ENCODE data around the gene GUCA1A. TPM values are rescaled to one million over a fixed set of nuclear protein-coding genes. Genes with fewer than 3 reads are reported as not detected.
"Not testable (repeated sequence)": the region's sequence is repeated elsewhere in the genome, so short reads cannot be mapped to it uniquely, and the experiment has no call there.

GUCA1A gene
- total RNA-seq, 3 donors from 2014 or later: not detected

- peaks cover 14% of the 10 kb centered on the region for H3K4me1 Mint-ChIP-seq (ENCODE audit: low read depth)
- no peak for DNase-seq
- peaks cover 30% of the 10 kb centered on the region for H3K27me3 Mint-ChIP-seq (ENCODE audit: low read depth)
- no peaks in the 10 kb centered on the region for H3K9me3 Mint-ChIP-seq
- no peaks in the 10 kb centered on the region for H3K36me3 Mint-ChIP-seq (ENCODE audit: insufficient read depth)
- no peak overlapping the region for H3K4me3 Mint-ChIP-seq
- ATAC-seq: no peak
These were observed 34.2 kb upstream of the GUCA1A start for GRCh38 chr6:42138630-42139619.

GRCh38 chr6:42140032-42140431 lies 33.1 kb upstream of the GUCA1A start:
- H3K4me3 Mint-ChIP-seq: no peak overlapping the region

DNA sequence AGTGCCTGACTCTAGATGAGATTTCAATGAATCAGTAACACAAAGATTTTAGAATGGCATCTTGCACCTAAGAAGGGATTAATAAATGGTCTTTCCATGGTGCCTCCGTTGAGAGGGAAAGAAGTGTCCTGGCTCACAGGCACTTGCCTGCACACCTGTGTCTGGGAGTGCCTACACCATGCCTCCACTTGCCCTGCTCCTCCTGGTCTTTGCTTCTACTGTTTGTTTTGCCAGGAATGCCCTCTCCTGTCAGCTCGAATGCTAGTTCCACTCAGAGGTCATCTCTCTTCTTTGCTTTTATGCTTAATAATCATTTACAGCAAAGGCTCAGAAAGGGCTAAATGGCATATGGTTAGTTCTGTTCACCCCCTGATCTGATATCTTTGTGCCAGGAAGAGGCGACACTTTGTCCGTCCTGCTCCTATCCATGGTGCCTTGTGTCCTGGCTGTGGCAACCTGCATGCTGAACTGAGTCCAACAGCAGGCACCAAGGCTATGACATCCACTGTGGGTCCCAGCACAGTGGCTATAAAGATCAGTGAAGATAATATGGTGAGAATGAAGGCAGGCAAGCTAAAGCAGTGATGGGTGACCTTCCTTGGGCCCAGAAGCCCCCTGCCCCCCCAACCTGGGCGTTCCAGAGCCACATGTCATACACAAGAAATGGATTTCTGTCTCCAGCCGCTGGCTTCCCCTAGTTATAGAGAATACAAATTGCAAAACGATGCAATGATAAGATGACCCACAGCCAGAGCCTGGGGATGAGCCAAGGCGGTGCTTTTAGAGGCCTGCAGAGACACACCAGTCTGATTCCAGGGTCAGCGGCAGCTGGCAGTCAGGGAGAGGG lies 32.2 kb upstream of the GUCA1A start:
- ATAC-seq (no peak), DNase-seq (no peak)
- H3K9me3 Mint-ChIP-seq: no peaks in the 10 kb centered on the region
- peaks cover 37% of the 10 kb centered on the region for H3K27me3 Mint-ChIP-seq (ENCODE audit: low read depth)
- H3K4me3 Mint-ChIP-seq: no peak overlapping the region
- H3K4me1 Mint-ChIP-seq (ENCODE audit: low read depth): peaks cover 14% of the 10 kb centered on the region
- H3K36me3 Mint-ChIP-seq (ENCODE audit: insufficient read depth): no peaks in the 10 kb centered on the region

More at GRCh38 chr6:42140032-42140431, 33.1 kb upstream of the GUCA1A start:
- no peak for ATAC-seq
- H3K27me3 Mint-ChIP-seq (ENCODE audit: low read depth): peaks cover 33% of the 10 kb centered on the region
- H3K4me1 Mint-ChIP-seq (ENCODE audit: low read depth): peaks cover 14% of the 10 kb centered on the region
- DNase-seq: no peak
- H3K36me3 Mint-ChIP-seq (ENCODE audit: insufficient read depth): no peaks in the 10 kb centered on the region
- H3K9me3 Mint-ChIP-seq: no peaks in the 10 kb centered on the region

- Mint-ChIP-seq H3K36me3 (ENCODE audit: insufficient read depth) (no peaks in the 10 kb centered on the region), H3K4me3 (no peak overlapping the region), H3K9me3 (no peaks in the 10 kb centered on the region), H3K4me1 (ENCODE audit: low read depth) (peaks cover 10% of the 10 kb centered on the region), H3K27me3 (ENCODE audit: low read depth) (peaks cover 37% of the 10 kb centered on the region)
- DNase-seq (no peak), ATAC-seq (no peak)
These were observed 31.5 kb upstream of the GUCA1A start for GRCh38 chr6:42141603-42142117.

- peak; percentile 60 to 67 for ATAC-seq
- DNase-seq: no peak
- no peaks in the 10 kb centered on the region for H3K36me3 Mint-ChIP-seq (ENCODE audit: insufficient read depth)
- H3K4me3 Mint-ChIP-seq: peak within 1 kb of the TSS; percentile 61
- peaks cover 4% of the 10 kb centered on the region for H3K4me1 Mint-ChIP-seq (ENCODE audit: low read depth)
- H3K9me3 Mint-ChIP-seq: no peaks in the 10 kb centered on the region
- peaks cover 37% of the 10 kb centered on the region for H3K27me3 Mint-ChIP-seq (ENCODE audit: low read depth)
These were observed 30.9 kb upstream of the GUCA1A start, which contains the start of gene C6orf132 for GRCh38 chr6:42142118-42142835. TSS of gene C6orf132 (minus strand) at chr6:42142620. CDS start at chr6:42142444, 176 bp downstream.

DNA sequence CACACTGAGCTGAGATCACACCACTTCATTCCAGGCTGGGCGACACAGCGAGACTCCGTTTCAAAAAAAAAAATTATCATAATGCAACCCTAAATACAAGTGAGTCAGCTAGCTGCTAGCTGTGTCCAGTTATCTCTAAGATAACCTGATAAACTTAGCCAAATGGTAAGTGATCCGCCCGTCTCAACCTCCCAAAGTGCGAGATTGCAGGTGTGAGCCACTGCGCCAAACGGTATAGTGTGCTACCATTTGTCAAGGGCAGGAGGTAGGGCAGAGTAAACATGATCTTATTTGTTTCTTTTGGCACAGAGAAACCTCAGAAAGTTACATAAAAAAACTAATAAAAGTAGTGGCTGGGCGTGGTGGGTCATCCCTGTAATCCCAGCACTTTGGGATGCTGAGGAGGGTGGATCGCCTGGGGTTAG lies 26.0 kb upstream of the GUCA1A start:
- ATAC-seq (no peak), DNase-seq (no peak)
- H3K4me3 Mint-ChIP-seq: no peak overlapping the region
- H3K27me3 Mint-ChIP-seq (ENCODE audit: low read depth): peaks cover 21% of the 10 kb centered on the region
- H3K36me3 Mint-ChIP-seq (ENCODE audit: insufficient read depth): no peaks in the 10 kb centered on the region
- peaks cover 3% of the 10 kb centered on the region for H3K4me1 Mint-ChIP-seq (ENCODE audit: low read depth)
- no peaks in the 10 kb centered on the region for H3K9me3 Mint-ChIP-seq

GRCh38 chr6:42148058-42148457 lies 25.1 kb upstream of the GUCA1A start:
- Mint-ChIP-seq H3K27me3 (ENCODE audit: low read depth) (peaks cover 16% of the 10 kb centered on the region), H3K4me3 (no peak overlapping the region), H3K36me3 (ENCODE audit: insufficient read depth) (no peaks in the 10 kb centered on the region), H3K9me3 (no peaks in the 10 kb centered on the region), H3K4me1 (ENCODE audit: low read depth) (no peaks in the 10 kb centered on the region)
- no peak for ATAC-seq
- no peak for DNase-seq

GRCh38 chr6:42150254-42150653 lies 22.9 kb upstream of the GUCA1A start:
- Mint-ChIP-seq H3K4me3 (no peak overlapping the region), H3K9me3 (no peaks in the 10 kb centered on the region), H3K4me1 (ENCODE audit: low read depth) (no peaks in the 10 kb centered on the region), H3K36me3 (ENCODE audit: insufficient read depth) (no peaks in the 10 kb centered on the region), H3K27me3 (ENCODE audit: low read depth) (peaks cover 4% of the 10 kb centered on the region)
- DNase-seq: no peak
- ATAC-seq: no peak

- DNase-seq (no peak), ATAC-seq (no peak)
- Mint-ChIP-seq H3K9me3 (no peaks in the 10 kb centered on the region), H3K27me3 (ENCODE audit: low read depth) (no peaks in the 10 kb centered on the region), H3K4me1 (ENCODE audit: low read depth) (no peaks in the 10 kb centered on the region), H3K36me3 (ENCODE audit: insufficient read depth) (no peaks in the 10 kb centered on the region), H3K4me3 (no peak overlapping the region)
These were observed 21.1 kb upstream of the GUCA1A start for GRCh38 chr6:42152024-42152423.

GRCh38 chr6:42152528-42153213 lies 20.5 kb upstream of the GUCA1A start:
- H3K36me3 Mint-ChIP-seq (ENCODE audit: insufficient read depth); H3K9me3 Mint-ChIP-seq; H3K4me3 Mint-ChIP-seq; DNase-seq; H3K4me1 Mint-ChIP-seq (ENCODE audit: low read depth); ATAC-seq; H3K27me3 Mint-ChIP-seq (ENCODE audit: low read depth): not testable (repeated sequence)

DNA sequence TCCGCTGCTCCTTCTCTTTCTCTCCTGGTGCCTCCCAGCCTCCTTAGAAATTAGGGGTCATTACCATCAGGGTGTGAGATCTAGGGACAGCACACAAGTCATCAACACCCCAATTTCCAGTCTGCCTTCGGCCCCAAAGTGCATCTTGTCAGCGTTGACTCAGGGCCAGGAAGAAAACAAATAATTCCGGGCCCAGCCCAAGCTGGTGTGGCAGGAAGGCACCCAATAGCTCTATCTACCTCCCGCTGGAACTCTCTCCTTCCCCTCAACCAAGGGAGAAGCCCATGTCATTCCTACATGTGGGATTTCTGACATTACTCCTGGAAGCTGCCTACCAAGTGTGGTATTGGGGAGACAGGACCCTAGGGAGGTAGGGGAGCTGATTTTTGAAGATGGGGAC lies 19.2 kb upstream of the GUCA1A start:
- no peaks in the 10 kb centered on the region for H3K4me1 Mint-ChIP-seq (ENCODE audit: low read depth)
- no peaks in the 10 kb centered on the region for H3K9me3 Mint-ChIP-seq
- no peaks in the 10 kb centered on the region for H3K36me3 Mint-ChIP-seq (ENCODE audit: insufficient read depth)
- ATAC-seq (no peak), DNase-seq (no peak)
- H3K4me3 Mint-ChIP-seq: no peak overlapping the region
- no peaks in the 10 kb centered on the region for H3K27me3 Mint-ChIP-seq (ENCODE audit: low read depth)

DNA sequence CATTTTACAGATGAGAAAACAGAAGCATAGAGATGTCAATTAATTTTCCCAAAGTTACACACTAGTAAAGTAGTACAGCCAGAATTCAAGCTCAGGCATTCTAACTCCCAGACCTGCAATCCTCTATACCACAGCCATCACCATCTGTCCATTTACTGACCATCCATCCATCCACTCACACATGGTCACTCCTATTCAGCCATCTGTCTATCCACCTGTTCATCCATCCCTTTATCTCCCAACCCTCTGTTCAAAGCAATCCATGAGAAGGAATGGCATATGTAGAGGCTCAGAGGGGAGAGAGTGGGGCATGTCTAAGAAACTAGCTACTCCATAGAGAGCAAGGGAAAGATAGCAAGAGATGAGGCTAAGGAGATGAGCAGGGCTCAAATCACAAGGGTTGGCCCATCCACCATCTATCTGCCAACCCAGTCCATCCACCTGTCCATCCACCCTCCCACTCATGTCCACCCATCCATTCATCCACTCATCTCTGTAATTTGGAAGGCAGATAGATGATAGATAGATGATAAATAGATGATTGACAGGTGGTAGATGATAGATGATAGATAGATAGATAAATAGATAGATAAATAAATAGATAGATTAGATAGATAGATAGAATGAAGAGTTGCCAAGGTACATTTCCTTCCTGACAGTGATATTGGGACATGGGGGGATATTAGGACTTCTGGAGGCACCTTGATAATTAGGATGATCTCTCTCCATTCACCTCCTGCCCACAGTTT lies 18.5 kb upstream of the GUCA1A start:
- no peaks in the 10 kb centered on the region for H3K27me3 Mint-ChIP-seq (ENCODE audit: low read depth)
- DNase-seq: no peak
- ATAC-seq: no peak
- H3K4me1 Mint-ChIP-seq (ENCODE audit: low read depth): no peaks in the 10 kb centered on the region
- no peaks in the 10 kb centered on the region for H3K36me3 Mint-ChIP-seq (ENCODE audit: insufficient read depth)
- no peak overlapping the region for H3K4me3 Mint-ChIP-seq
- H3K9me3 Mint-ChIP-seq: no peaks in the 10 kb centered on the region

DNA sequence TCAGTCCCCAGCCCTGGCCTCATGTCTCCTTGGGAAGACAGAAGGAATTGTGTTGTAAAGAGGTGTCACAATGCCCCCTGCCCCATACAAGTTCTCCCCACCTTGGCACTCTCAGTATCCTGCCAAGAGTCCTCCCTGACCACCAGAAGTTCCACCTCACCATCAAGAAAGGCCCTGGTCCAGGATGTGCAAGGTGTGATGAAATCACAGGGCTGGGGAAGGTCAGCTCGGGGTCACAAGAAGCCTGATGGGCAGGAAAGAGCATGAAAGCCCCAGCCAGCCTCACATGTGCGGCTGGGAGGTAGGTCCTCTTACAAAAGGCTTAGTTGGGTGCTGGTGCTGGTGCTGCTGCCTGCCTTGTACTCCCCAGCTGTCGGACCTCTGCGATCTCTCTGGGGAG lies 17.9 kb upstream of the GUCA1A start:
- no peak overlapping the region for H3K4me3 Mint-ChIP-seq
- no peaks in the 10 kb centered on the region for H3K36me3 Mint-ChIP-seq (ENCODE audit: insufficient read depth)
- H3K4me1 Mint-ChIP-seq (ENCODE audit: low read depth): no peaks in the 10 kb centered on the region
- H3K27me3 Mint-ChIP-seq (ENCODE audit: low read depth): no peaks in the 10 kb centered on the region
- DNase-seq (no peak), ATAC-seq (no peak)
- H3K9me3 Mint-ChIP-seq: no peaks in the 10 kb centered on the region

Measured in activated T-cell treated with anti-CD3 and anti-CD28 coated beads, Interleukin-2, amount 50 U/mL, for 4 hours (primary cell).